Keratinocyte (primary cell): ENCODE measurements around the gene TMEM187. TPM values are rescaled to one million over a fixed set of nuclear protein-coding genes. Genes with fewer than 3 reads are reported as not detected.
A peak's percentile ranks its signal among the peaks of the same experiment; 100 is the strongest.

Experiments
- DNase-seq: peaks from one replicate; pipeline ENCODE4 v3.0.0-alpha.2; 2011; ENCODE audit warnings: low read depth, missing footprints, low spot score
- FAIRE-seq: peaks from 2 replicates; lab custom pipeline; 2011; peaks lifted over from hg19 to GRCh38; lab: Jason Lieb, UNC
- H2AFZ ChIP-seq: 2 replicates; pipeline ENCODE4 v1.6.0; 2012; ENCODE audit warnings: low read length, control low read depth, inconsistent platforms; ENCODE audit not compliant: control insufficient read depth
- H3K27ac ChIP-seq: 2 replicates; pipeline ENCODE4 v1.5.1; 2011; ENCODE audit warnings: low read length; ENCODE audit not compliant: control insufficient read depth, insufficient read depth
- H3K27me3 ChIP-seq: 3 replicates; pipeline ENCODE4 v1.6.0; 2011; ENCODE audit warnings: low read length; ENCODE audit not compliant: control insufficient read depth, insufficient read depth; ENCODE audit errors: extremely low read depth
- H3K36me3 ChIP-seq, 2 experiments: 2 replicates in 1 of 2; 3 replicates in 1 of 2; pipeline ENCODE4 v1.5.1; 2011; ENCODE audit warnings: low read length in 2 of 2, mild to moderate bottlenecking in 1 of 2; ENCODE audit not compliant: control insufficient read depth in 2 of 2, insufficient read depth in 2 of 2; ENCODE audit errors: extremely low read depth in 1 of 2
- H3K4me1 ChIP-seq: 3 replicates; pipeline ENCODE4 v1.5.1; 2011; ENCODE audit warnings: low read length; ENCODE audit not compliant: control insufficient read depth, insufficient read depth; ENCODE audit errors: extremely low read depth
- H3K4me2 ChIP-seq: 3 replicates; pipeline ENCODE4 v1.6.0; 2011; ENCODE audit warnings: low read depth, low read length; ENCODE audit not compliant: control insufficient read depth, insufficient read depth; ENCODE audit errors: extremely low read depth
- H3K4me3 ChIP-seq, 3 experiments: fragments of 200-600 bp in 1 of 3; sonication (generic) in 1 of 3; 2 replicates in 2 of 3; 3 replicates in 1 of 3; pipeline ENCODE4 v1.5.1; 2011 to 2016; ENCODE audit warnings: low read length in 3 of 3, mild to moderate bottlenecking in 3 of 3, control low read depth in 2 of 3, inconsistent platforms in 1 of 3, low read depth in 1 of 3, mixed read lengths in 1 of 3, mixed run types in 1 of 3, moderate library complexity in 1 of 3; ENCODE audit not compliant: control insufficient read depth in 2 of 3, insufficient read depth in 2 of 3; ENCODE audit errors: extremely low read depth in 1 of 3
- H3K79me2 ChIP-seq: 2 replicates; pipeline ENCODE4 v1.6.0; 2012; ENCODE audit warnings: low read length; ENCODE audit not compliant: control insufficient read depth, insufficient read depth
- H3K9ac ChIP-seq: 3 replicates; pipeline ENCODE4 v1.6.0; 2011; ENCODE audit warnings: low read length; ENCODE audit not compliant: control insufficient read depth, insufficient read depth; ENCODE audit errors: extremely low read depth
- H3K9me1 ChIP-seq: 3 replicates; pipeline ENCODE4 v1.6.0; 2011; ENCODE audit warnings: low read length; ENCODE audit not compliant: control insufficient read depth, insufficient read depth; ENCODE audit errors: extremely low read depth
- H3K9me3 ChIP-seq: 2 replicates; pipeline ENCODE4 v1.5.1; 2012; ENCODE audit warnings: low read depth, low read length; ENCODE audit not compliant: control insufficient read depth
- H4K20me1 ChIP-seq: 3 replicates; pipeline ENCODE4 v1.6.0; 2011; ENCODE audit warnings: low read length; ENCODE audit not compliant: control insufficient read depth, insufficient read depth; ENCODE audit errors: extremely low read depth
- EZH2 ChIP-seq: IDR thresholded peaks from one replicate; pipeline ENCODE4 v1.6.1; 2012; ENCODE audit warnings: inconsistent platforms, mild to moderate bottlenecking, low read length, moderate library complexity
- dilution Hi-C: fragments of 300-500 bp; cut with MboI; formaldehyde crosslinking; loops from one replicate; pipeline ENCODE4 v1.7.0; 2020; ENCODE audit warnings: low sequenced_read_pairs; ENCODE audit not compliant: extremely low pct_ligation_motif_present
- polyA plus RNA-seq, 5 experiments: library from polyadenylated mRNA; depleted of rRNA in 3 of 5; stranded (reverse) in 3 of 5; stranded (forward) in 1 of 5; unstranded in 1 of 5; fragments of >200 nt; gene quantifications; 1 replicate in 1 of 5; 2 replicates in 3 of 5; 3 replicates in 1 of 5; pipeline versions ENCODE4 v1.2.1 to v1.2.3, GENCODE V29; 2011 to 2012; ENCODE audit warnings: missing spikeins in 2 of 5, low read depth in 1 of 5, low replicate concordance in 1 of 5
- TF ChIP-seq, protein P1 (sequence below), 3 experiments: IDR thresholded peaks in 1 of 3; conservative IDR thresholded peaks in 1 of 3; optimal IDR thresholded peaks in 1 of 3; 2 replicates in 2 of 3; 3 replicates in 1 of 3; pipeline versions ENCODE3 to v1.5.1; 2011; ENCODE audit warnings: low read length in 3 of 3, mild to moderate bottlenecking in 3 of 3, moderate library complexity in 2 of 3, control low read depth in 1 of 3, inconsistent platforms in 1 of 3; ENCODE audit not compliant: insufficient read depth in 2 of 3; ENCODE audit errors: extremely low read depth in 1 of 3

Gene TMEM187
- polyA plus RNA-seq, 1 donor (not counting 4 experiments of a cell fraction or from before 2014, with no cell fraction given), result 6.6 TPM

DNA sequence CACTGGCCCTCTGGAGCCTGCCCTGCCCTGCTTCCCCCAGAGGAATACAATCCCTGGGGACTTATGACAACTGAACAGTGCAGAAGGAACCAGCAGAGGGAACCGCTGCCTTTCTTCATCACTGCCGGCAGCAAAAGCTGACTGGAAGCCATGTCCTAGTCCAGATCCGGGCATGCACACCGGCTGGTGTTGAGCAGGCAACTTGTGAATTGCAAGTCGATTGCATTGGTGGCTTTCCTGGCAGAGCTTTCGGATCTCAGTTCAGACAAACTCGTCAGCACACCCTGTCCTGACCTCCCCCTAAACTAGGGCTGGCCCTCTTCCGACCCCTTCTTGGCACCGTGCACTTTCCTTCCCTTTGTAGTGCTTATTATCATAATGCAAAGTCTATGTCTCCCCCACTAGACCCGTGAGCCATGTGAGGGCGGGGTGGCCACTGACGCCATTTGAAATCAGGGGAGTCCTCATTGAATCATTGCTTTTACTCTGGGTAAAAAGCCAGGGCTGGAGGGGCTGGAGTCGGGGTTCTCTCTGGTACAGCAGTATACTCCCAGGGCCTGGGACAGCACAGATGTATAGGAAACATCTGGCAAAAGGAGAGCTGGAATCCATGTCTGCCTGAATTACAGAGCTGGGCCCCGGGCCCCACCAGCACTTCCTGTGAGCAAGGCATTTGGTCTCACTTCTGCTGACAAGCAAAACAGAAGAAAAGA, 48.2 kb upstream of the TMEM187 start:
- FAIRE-seq (no peak), DNase-seq (no peak)
- Histone ChIP-seq H3K9ac (no peak overlapping the region), H3K9me1 (no peaks in the 10 kb centered on the region), H3K36me3 (peaks cover 0 to 4% of the 10 kb centered on the region in 2 experiments), H2AFZ (no peak overlapping the region), H3K79me2 (no peaks in the 10 kb centered on the region), H3K4me2 (no peak overlapping the region), H3K4me3 (no peak overlapping the region), H4K20me1 (no peaks in the 10 kb centered on the region), H3K4me1 (peaks cover 19% of the 10 kb centered on the region), H3K27me3 (no peaks in the 10 kb centered on the region), H3K27ac (no peak overlapping the region), H3K9me3 (no peaks in the 10 kb centered on the region)
- dilution Hi-C loops, result no loop called here
- TF ChIP-seq, protein P1, sequence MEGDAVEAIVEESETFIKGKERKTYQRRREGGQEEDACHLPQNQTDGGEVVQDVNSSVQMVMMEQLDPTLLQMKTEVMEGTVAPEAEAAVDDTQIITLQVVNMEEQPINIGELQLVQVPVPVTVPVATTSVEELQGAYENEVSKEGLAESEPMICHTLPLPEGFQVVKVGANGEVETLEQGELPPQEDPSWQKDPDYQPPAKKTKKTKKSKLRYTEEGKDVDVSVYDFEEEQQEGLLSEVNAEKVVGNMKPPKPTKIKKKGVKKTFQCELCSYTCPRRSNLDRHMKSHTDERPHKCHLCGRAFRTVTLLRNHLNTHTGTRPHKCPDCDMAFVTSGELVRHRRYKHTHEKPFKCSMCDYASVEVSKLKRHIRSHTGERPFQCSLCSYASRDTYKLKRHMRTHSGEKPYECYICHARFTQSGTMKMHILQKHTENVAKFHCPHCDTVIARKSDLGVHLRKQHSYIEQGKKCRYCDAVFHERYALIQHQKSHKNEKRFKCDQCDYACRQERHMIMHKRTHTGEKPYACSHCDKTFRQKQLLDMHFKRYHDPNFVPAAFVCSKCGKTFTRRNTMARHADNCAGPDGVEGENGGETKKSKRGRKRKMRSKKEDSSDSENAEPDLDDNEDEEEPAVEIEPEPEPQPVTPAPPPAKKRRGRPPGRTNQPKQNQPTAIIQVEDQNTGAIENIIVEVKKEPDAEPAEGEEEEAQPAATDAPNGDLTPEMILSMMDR (optimal IDR thresholded peaks at IDR 0.05 in 1 of 3, IDR thresholded peaks at IDR 0.05 in 1 of 3, conservative IDR thresholded peaks at IDR 0.05 in 1 of 3; ENCODE audit: extremely low read depth in 1 of 3, insufficient read depth in 2 of 3, low read length in 3 of 3), result peak in 1 of 3 experiments; percentile 3
- TF ChIP-seq EZH2, result no peak

- FAIRE-seq, result no peak
These were observed 47.2 kb upstream of the TMEM187 start for GRCh38 chrX:153925387-153925738.

More at GRCh38 chrX:153925387-153925738, 47.2 kb upstream of the TMEM187 start:
- H3K4me1 ChIP-seq, result peaks cover 19% of the 10 kb centered on the region
- peaks cover 2 to 6% of the 10 kb centered on the region in 2 experiments for H3K36me3 ChIP-seq
- H2AFZ ChIP-seq, result no peak overlapping the region
- dilution Hi-C loops, result no loop called here
- no peak overlapping the region for H3K4me2 ChIP-seq
- no peak overlapping the region for H3K4me3 ChIP-seq
- no peak for DNase-seq
- no peak overlapping the region for H3K27ac ChIP-seq
- H3K9me3 ChIP-seq, result no peaks in the 10 kb centered on the region
- no peaks in the 10 kb centered on the region for H3K9me1 ChIP-seq
- H3K79me2 ChIP-seq, result no peaks in the 10 kb centered on the region
- no peaks in the 10 kb centered on the region for H3K27me3 ChIP-seq
- no peak overlapping the region for H3K9ac ChIP-seq
- H4K20me1 ChIP-seq, result no peaks in the 10 kb centered on the region
- TF ChIP-seq, protein P1 (optimal IDR thresholded peaks at IDR 0.05 in 1 of 3, IDR thresholded peaks at IDR 0.05 in 1 of 3, conservative IDR thresholded peaks at IDR 0.05 in 1 of 3; ENCODE audit: extremely low read depth in 1 of 3, insufficient read depth in 2 of 3, low read length in 3 of 3), result no peak
- no peak for TF ChIP-seq EZH2
